ENCODE results near the gene KCNN3. TPM values are rescaled to one million over a fixed set of nuclear protein-coding genes. Genes with fewer than 3 reads are reported as not detected.

The KCNN3 gene
- total and polyA plus RNA-seq, 2 of the 13 experiments (the other 11 are each of a cell fraction or from before 2014, with no cell fraction given), result not detected

- TF ChIP-seq MAFG (CRISPR knock-in tag; IDR thresholded peaks at IDR 0.05) (no peak), ZNF451 (CRISPR knock-in tag; IDR thresholded peaks at IDR 0.05) (peak; percentile 61; the same call in 1 of the 2 replicates), IKZF4 (CRISPR knock-in tag; IDR thresholded peaks at IDR 0.05; ENCODE audit: borderline replicate concordance, low read depth, not compliant biosample characterization) (no peak), KDM2A (CRISPR knock-in tag; IDR thresholded peaks at IDR 0.05; ENCODE audit: borderline replicate concordance, low read depth) (peak; percentile 56; the same call in 1 of the 2 replicates), ZSCAN21 (CRISPR knock-in tag; IDR thresholded peaks at IDR 0.05; ENCODE audit: borderline replicate concordance) (peak; percentile 72; the same call in 1 of the 2 replicates), ZNF232 (CRISPR knock-in tag; IDR thresholded peaks at IDR 0.05; ENCODE audit: borderline replicate concordance) (no peak), NR2F2 (IDR thresholded peaks at IDR 0.05; ENCODE audit: borderline replicate concordance, low read depth) (no peak), MAFK (conservative IDR thresholded peaks at IDR 0.05 in 1 of 2, IDR thresholded peaks at IDR 0.05 in 1 of 2; ENCODE audit: low read length in 2 of 2) (no peak), ATF5 (CRISPR knock-in tag; IDR thresholded peaks at IDR 0.05; ENCODE audit: low read depth) (no peak), ZNF790 (CRISPR knock-in tag; IDR thresholded peaks at IDR 0.05; ENCODE audit: borderline replicate concordance) (no peak), ZNF766 (CRISPR knock-in tag; IDR thresholded peaks at IDR 0.05; ENCODE audit: borderline replicate concordance) (no peak), ZNF609 (CRISPR knock-in tag; IDR thresholded peaks at IDR 0.05; ENCODE audit: borderline replicate concordance) (no peak), PBX2 (CRISPR knock-in tag; IDR thresholded peaks at IDR 0.05) (no peak), ZBTB7B (CRISPR knock-in tag; IDR thresholded peaks at IDR 0.05) (0 out of 2 replicates have a peak, but pooled peaks have one; percentile 44), RARA (CRISPR knock-in tag; IDR thresholded peaks at IDR 0.05) (peak; percentile 11; the same call in 1 of the 2 replicates), PRMT3 (CRISPR knock-in tag; IDR thresholded peaks at IDR 0.05; ENCODE audit: borderline replicate concordance, low read depth) (no peak), RXRB (CRISPR knock-in tag; IDR thresholded peaks at IDR 0.05; ENCODE audit: borderline replicate concordance) (no peak; the same call in 1 of the 2 replicates), ATF3 (CRISPR knock-in tag; IDR thresholded peaks at IDR 0.05) (no peak), MBD4 (IDR thresholded peaks at IDR 0.05; ENCODE audit: borderline replicate concordance, low read length) (no peak), ELF3 (CRISPR knock-in tag; IDR thresholded peaks at IDR 0.05) (no peak)
- TF ChIP-seq, protein P1, sequence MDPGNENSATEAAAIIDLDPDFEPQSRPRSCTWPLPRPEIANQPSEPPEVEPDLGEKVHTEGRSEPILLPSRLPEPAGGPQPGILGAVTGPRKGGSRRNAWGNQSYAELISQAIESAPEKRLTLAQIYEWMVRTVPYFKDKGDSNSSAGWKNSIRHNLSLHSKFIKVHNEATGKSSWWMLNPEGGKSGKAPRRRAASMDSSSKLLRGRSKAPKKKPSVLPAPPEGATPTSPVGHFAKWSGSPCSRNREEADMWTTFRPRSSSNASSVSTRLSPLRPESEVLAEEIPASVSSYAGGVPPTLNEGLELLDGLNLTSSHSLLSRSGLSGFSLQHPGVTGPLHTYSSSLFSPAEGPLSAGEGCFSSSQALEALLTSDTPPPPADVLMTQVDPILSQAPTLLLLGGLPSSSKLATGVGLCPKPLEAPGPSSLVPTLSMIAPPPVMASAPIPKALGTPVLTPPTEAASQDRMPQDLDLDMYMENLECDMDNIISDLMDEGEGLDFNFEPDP (CRISPR knock-in tag; conservative IDR thresholded peaks at IDR 0.05), result no peak
These were observed 8.4 kb upstream of the KCNN3 start (continued) for GRCh38 chr1:154878371-154879037.

All from HepG2 (cell line).